GM21447 (cell line): ENCODE measurements around the gene MARK3.
"Not testable (repeated sequence)": the region's sequence is repeated elsewhere in the genome, so short reads cannot be mapped to it uniquely, and the experiment has no call there.

Experiments
- ATAC-seq: cut with Tn5 transposase; IDR thresholded peaks from one replicate; pipeline ENCODE4 v1.9.1; 2021; ENCODE audit not compliant: unreplicated experiment

MARK3 gene

GRCh38 chr14:103524002-103524935 lies 139.1 kb downstream of the MARK3 start:
- no peak for ATAC-seq

DNA sequence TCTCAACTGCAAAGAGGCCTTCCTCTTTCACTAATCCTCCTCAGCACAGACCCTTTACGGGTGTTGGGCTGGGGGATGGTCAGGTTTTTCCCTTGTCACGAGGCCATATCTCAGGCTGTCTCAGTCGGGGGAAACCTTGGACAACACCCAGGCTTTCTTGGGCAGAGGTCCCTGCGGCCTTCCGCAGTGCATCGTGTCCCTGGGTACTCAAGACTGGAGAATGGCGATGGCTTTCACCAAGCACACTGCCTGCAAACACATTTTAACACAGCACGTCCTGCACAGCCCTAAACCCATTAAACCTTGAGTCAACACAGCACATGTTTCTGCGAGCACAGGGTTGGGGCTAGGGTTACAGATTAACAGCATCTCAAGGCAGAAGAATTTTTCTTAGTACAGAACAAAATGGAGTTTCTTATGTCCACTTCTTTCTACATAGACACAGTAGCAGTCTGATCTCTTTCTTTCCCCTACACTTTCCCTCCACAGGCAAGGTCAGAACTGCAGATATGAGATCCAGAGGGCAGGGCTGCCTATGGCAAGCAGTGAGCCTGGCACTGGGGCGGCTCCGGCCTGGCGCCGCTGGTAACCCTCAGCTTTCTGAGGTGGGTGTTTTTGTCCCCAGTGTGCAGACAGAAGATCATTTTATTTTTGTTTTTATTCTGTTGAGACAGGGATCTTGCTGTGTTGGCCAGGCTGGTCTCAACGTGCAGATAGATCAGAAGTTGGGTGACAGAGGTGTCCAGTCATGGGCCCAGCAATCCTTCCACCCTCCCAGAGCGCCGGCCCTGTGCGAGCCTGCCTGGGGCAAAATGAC lies 140.4 kb downstream of the MARK3 start:
- ATAC-seq: not testable (repeated sequence)

- no peak for ATAC-seq
Observed at GRCh38 chr14:103526247-103526913, 141.2 kb downstream of the MARK3 start.

DNA sequence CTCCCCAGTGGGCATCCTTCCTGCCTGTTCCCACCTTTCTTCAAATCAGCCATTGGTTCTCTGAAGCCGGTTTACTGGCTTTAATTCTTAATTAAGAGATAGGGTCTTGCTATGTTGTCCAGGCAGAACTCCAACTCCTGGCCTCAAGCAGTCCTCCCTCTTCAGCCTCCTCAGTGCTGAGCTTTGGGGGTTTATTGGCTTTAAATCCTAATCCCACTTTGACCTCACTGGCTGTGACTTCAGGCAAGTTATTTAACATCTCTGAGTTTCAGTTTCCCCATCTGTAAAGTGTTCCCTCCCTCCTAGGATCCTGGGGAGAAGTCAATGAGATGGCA lies 141.7 kb downstream of the MARK3 start:
- no peak for ATAC-seq

DNA sequence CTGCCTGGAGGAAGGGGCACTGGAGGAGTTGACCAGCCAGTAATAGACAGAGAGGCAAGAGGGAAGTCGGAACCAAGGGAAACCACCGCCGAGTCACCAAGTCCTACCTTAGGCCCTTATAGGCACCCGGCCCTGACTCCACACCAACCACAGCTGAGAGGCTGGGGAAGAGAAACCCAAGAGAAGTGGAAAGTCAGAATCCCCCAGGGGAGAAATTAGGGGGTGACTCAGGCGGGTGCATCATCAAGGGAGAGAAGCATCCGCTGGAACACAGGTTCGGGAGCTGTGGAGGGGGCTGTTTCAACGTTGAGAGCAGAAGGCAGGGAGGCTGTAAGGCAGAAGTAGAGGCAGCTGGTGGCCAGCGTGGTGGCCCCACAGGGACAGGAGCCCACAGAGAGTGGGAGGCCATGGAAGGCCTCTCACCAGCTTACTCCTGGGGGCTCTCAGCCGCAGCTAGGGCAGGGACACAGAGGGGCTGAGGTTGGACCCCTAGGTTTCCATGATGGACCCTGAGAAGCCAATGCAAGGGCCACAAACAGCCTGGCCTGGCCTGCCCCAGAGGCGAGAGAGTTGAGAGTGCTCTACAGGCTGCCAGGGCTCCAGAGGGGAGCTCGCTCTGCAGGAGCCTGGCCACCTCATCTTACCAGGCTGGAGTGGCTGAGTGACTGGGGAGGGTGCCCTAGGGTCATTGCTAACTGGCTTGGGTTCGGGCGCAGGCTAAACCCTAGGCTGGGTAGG lies 142.4 kb downstream of the MARK3 start:
- ATAC-seq: peak; percentile 71

GRCh38 chr14:103528146-103528586 lies 143.0 kb downstream of the MARK3 start:
- no peak for ATAC-seq

- peak; percentile 33 for ATAC-seq
Observed at GRCh38 chr14:103528587-103529382, 143.6 kb downstream of the MARK3 start, which contains the start of gene TRMT61A. TSS of gene TRMT61A (plus strand) at chr14:103529196. CDS start at chr14:103529979, 783 bp downstream.

DNA sequence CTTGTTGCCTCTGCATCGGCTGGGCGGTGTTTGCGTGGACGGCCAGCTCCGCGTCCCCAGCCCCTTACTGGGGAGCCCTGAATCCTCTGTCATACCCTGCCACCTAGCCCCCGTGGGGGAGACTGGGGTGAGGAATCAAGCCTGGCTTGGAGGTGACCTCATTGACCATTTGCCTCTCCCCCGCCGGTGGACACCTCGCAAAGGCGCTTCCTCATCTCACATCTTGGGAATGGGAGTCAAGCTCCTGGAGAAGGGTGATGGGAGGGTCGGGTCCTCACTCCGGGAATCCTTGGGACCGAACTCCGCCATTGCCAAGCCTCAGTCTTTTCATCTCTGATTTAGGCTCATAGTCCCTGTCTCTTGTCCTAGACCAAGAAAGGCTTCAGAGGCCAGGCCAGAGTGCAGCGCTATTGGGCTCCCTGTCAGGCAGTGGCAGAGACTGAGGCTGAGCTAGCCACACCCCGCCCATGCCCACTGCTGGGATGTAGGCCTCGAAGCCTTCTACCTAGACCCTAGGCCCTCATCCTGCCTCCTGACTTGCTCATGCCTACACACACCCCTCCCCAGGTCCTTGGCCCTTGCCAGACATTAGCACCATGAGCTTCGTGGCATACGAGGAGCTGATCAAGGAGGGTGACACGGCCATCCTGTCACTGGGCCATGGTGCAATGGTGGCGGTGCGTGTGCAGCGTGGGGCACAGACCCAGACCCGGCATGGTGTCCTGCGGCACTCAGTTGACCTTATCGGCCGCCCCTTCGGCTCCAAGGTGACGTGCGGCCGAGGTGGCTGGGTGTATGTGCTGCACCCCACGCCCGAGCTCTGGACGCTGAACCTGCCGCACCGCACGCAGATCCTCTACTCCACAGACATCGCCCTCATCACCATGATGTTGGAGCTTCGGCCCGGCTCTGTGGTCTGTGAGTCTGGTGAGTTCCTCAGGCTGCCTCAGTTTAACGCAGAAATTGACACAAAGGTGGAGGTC lies 144.5 kb downstream of the MARK3 start:
- no peak for ATAC-seq

- no peak for ATAC-seq
Observed at GRCh38 chr14:103530390-103530789, 145.2 kb downstream of the MARK3 start.

GRCh38 chr14:103530831-103531230 lies 145.6 kb downstream of the MARK3 start:
- no peak for ATAC-seq

- ATAC-seq: no peak
Observed at GRCh38 chr14:103531421-103532215, 146.4 kb downstream of the MARK3 start.

GRCh38 chr14:103532216-103533136 lies 147.3 kb downstream of the MARK3 start:
- no peak for ATAC-seq

- no peak for ATAC-seq
Observed at GRCh38 chr14:103533137-103533998, 148.2 kb downstream of the MARK3 start.

DNA sequence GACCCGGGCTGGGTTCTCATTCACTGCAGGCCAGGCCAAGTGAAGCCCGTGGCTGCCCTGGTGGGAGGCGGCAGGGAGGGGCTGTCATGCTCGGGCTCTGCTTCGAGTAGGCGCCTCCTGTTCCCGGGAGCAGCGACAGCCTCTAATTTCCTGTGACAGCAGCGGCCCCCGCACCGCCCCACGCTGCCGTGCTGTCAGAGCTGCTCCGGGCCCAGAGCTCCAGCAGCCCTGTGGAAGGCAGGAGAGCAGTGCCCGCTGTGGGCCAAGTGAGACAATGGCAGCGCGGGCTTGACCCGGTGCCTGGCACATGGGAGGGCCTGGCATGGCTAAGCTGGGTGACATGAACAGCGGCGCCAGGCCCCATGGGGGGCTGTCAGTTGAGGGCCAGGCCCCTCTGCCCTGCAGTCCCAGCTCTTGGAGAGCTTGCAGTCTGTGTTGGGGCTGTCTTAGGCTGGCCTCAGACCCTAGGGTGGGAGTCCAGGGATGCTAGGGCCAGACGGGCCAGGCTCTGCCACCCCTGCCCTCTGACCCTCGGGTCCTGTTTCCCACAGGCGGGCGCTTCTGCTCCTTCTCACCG lies 148.9 kb downstream of the MARK3 start:
- ATAC-seq: no peak

- no peak for ATAC-seq
Observed at GRCh38 chr14:103534576-103535061, 149.4 kb downstream of the MARK3 start.
